Glomerular endothelial cell (primary cell): Measurements from ENCODE around the gene WIPF1. TPM values are rescaled to one million over a fixed set of nuclear protein-coding genes. Genes with fewer than 3 reads are reported as not detected.

ENCODE experiments used
- DNase-seq: peaks from one replicate; pipeline ENCODE4 v3.0.0-alpha.2; 2011; ENCODE audit warnings: low read depth, low spot score; ENCODE audit errors: extremely low read depth
- total RNA-seq: library from RNA; depleted of rRNA; stranded (reverse); fragments of >200 nt; gene quantifications from 2 replicates; pipeline ENCODE4 v1.2.3, GENCODE V29; 2015

Gene WIPF1
- total RNA-seq, 1 donor from 2014 or later, result 35.2 TPM

GRCh38 chr2:174599310-174599921 is 1.8 kb upstream of the WIPF1 start:
- no peak for DNase-seq

GRCh38 chr2:174597009-174597344 is 627 bp downstream of the WIPF1 start:
- no peak for DNase-seq

- DNase-seq, result no peak
These were observed 1.7 kb downstream of the WIPF1 start for GRCh38 chr2:174595891-174596397.

DNA sequence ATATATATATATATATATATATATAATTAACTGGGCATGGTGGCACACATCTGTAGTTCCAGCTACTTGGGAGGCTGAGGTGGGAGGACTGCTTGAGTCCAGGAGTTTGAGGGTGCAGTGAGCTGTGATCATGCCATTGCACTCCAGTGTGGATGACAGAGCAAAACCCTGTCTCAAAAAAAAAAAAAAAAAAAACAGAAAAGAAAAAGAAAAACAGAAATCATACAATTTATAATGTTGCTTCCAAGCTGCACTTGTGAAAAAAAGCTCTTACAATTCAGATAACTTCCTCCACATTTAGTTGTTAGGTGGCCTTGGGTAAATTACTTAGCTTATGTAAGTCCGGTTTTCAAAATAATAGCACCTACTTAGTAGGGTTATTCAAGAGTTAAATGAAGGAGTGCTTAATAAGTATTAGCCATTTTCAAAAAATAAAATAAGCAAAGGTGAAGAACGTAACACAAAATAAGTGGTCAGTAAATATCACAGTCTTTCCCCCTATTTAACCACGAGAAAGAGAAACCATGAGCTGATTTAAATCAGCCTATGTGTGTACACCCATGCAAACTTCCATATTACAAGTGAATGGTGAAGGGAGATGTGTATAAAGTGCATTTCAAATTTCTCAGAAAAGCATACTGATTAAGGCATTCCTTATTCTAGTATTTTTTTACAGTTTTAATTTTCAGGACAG is 2.3 kb downstream of the WIPF1 start:
- DNase-seq, result no peak

DNA sequence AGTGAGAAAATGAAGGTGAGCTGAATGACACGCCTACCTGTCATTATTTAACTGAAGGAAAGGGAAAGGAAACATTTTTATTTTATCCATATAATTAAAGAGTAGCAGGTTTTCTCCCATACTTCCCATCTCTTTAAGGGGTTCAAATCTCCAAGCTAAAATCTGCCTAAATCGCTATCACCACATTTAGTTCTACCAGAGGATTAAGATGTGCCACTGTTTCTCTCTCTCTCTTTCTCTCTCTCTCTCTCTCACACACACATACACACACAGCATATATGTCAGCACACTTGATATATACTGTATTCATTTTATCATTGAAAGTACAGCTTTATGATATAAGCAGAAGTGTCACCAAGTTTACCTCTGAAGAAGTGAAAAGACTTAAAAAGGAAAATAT is 3.1 kb downstream of the WIPF1 start:
- no peak for DNase-seq

DNA sequence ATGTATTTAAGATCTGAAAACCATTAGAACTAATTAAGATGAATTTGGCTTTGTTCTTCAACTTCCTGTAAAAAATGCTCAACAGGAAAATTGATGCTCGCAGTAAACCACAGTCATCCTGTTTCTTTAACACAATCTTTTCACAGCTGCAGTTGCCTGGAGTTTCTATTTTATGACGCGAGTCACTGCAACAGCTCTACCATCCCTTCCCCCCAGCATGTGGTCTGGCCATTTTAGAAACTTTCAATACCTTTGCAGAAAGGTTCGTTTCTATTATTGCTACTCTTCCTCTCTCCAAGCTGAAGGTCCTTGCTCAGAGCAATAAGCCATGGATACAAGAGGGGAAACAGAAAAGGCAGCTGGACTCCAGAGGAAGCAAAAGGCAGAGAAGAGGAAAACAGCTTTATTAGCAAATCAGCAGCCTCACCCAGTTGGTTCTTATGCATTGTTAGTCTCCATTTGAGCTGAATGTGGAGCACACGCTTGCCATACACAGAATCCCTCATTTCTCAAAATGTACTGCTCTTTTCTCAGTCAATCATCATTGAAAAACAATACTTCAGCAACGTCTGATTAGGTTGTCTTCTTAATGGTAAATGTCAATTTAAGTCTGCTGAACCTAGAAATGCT is 3.9 kb downstream of the WIPF1 start:
- DNase-seq, result peak; percentile 69

GRCh38 chr2:174593041-174593440 is 4.6 kb downstream of the WIPF1 start:
- DNase-seq, result no peak

GRCh38 chr2:174591740-174592139 is 5.9 kb downstream of the WIPF1 start:
- DNase-seq, result no peak

DNA sequence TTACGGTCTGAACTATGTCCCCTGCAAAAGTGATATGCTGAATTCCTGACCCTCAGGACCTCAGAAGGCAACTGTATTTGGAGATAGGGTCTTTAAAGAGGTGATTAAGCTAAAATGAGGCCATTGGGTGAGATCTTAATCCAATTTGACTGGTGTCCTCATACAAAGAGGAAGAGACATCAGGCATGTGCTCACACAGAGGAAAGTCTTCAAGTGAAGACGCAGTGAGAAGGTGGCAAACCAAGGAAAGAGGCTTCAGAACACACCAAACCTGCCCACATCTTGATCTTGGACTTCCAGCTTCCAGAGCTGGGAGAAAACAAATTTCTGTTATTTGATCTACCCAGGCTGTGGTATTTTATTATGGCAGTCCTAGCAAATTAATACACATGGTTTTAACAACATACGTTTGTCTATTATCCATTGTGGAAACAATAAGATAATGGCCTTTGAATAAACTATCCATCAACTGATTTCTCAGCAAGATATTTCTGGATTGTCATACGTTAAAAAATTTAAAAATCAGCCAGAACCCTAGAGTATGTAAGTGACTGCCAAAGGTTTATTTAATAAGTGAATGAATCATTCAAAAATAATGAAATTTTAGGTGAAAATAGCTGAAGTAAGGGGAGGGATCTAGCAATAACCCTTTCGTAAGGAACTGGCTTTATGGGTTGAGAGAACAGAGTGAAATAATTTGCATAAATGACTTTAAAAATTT is 6.5 kb downstream of the WIPF1 start:
- no peak for DNase-seq

DNA sequence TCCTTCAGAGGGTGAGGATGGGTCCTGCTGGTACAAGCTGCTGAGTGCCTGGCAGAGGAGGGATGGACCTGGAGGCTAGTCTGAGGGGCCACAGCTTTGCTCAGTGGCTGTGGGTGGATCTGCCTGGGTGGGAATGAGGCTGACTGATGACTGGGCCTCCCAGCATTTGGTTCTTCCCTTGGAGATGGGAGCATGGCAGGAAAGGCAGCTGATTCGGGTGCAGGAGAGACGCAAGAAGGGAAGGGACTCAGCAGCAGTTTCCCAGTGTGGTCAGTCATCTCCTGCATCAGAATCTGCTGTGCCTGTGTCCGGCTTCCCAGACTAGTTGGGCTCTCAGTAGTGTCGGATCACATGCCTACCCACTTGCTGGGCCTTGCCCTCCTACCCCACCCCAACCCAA is 7.3 kb downstream of the WIPF1 start:
- DNase-seq, result no peak

GRCh38 chr2:174589334-174589733 is 8.3 kb downstream of the WIPF1 start:
- DNase-seq, result no peak

DNA sequence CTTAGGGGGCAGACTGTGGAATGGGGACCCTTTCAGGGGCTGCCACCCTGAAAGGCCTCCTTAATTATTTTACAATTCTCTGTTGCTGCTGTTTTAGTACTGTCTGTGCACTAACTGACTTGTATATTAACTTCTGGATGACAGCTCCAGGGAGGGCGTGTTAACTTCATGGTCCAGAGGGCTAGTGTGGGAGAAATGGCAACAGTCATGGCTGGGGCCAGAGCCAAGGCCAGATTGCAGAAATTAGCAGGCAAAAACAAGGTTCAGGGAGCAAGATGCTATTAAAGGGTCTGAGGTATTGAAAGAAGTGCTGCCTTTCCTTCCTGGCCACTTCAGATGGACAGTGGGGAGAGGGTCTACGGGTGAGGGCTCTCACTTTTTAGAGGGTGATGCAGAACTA is 9.1 kb downstream of the WIPF1 start:
- no peak for DNase-seq

GRCh38 chr2:174587579-174587978 is 10.0 kb downstream of the WIPF1 start:
- no peak for DNase-seq

GRCh38 chr2:174586418-174587295 is 10.9 kb downstream of the WIPF1 start:
- no peak for DNase-seq

- DNase-seq, result no peak
These were observed 11.8 kb downstream of the WIPF1 start for GRCh38 chr2:174585657-174586252.

- DNase-seq, result no peak
These were observed 12.5 kb downstream of the WIPF1 start for GRCh38 chr2:174585146-174585545.

- DNase-seq, result no peak
These were observed 16.1 kb downstream of the WIPF1 start for GRCh38 chr2:174581491-174581890.

- no peak for DNase-seq
These were observed 16.7 kb downstream of the WIPF1 start for GRCh38 chr2:174580951-174581350.

DNA sequence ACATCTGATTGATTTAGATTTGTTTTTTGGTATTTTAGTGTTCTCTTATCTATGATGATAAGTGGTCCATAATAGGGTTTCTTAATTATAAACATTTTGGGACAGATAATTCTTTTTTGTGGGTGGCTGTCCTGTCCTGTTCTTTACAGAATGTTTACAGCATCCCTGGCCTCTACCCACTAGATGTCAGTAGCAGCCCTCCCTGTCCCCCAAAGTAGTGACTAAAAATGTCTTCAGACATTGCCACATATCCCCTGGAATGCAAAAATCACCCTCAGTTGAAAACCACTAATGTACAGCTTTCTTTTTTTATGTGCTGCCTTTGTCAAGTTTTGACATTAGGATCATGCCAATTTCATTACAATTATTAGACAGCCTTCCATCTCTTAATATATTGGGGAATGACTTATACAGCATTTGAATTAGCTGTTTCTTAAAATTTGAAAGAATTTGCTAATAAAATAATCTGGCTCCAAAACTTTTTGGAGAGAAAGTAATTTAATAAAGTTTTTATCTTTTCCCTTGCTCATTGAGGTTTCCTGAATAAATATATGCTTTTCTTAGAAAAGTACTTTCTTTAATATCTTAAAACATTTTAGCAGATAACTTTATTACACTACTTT is 19.5 kb downstream of the WIPF1 start:
- no peak for DNase-seq
